Transverse colon (tissue), 4 donors: Measurements from ENCODE around the gene SERP2. TPM values are rescaled to one million over a fixed set of nuclear protein-coding genes. Genes with fewer than 3 reads are reported as not detected.

ENCODE experiments used
- DNase-seq: peaks from one replicate; pipeline ENCODE4 v3.0.0-alpha.2; 2019
- H3K27ac ChIP-seq, 4 donors: fragments of 200-600 bp; sonication (generic); 2 replicates each; pipeline ENCODE4 v1.5.1; 2016 to 2018; ENCODE audit warnings: inconsistent platforms in 4 of 4
- H3K27me3 ChIP-seq: fragments of 200-600 bp; sonication (generic); 2 replicates; pipeline ENCODE4 v1.5.1; 2017; ENCODE audit warnings: inconsistent platforms
- H3K36me3 ChIP-seq, 4 donors: fragments of 200-600 bp; sonication (generic); 2 replicates each; pipeline ENCODE4 v1.5.1; 2017 to 2019; ENCODE audit warnings: inconsistent platforms in 4 of 4
- H3K4me1 ChIP-seq, 4 donors: fragments of 200-600 bp; sonication (generic); 2 replicates each; pipeline ENCODE4 v1.5.1; 2017 to 2020; ENCODE audit warnings: inconsistent platforms in 4 of 4
- H3K4me3 ChIP-seq, 4 donors: fragments of 200-600 bp; sonication (generic); 1 replicate in 1 of 4; 2 replicates in 3 of 4; pipeline versions ENCODE4 v1.5.1 to v1.6.1; 2017 to 2019; ENCODE audit warnings: inconsistent platforms in 4 of 4
- H3K9me3 ChIP-seq, 2 donors: fragments of 200-600 bp; sonication (generic); 2 replicates each; pipeline ENCODE4 v1.5.1; 2017 to 2019; ENCODE audit warnings: inconsistent platforms in 2 of 2
- CTCF ChIP-seq, 5 experiments: fragments of 200-600 bp in 3 of 5; fragments of 450-650 bp in 2 of 5; sonication (generic) in 3 of 5; IDR thresholded peaks; 1 replicate in 2 of 5; 2 replicates in 3 of 5; pipeline ENCODE4 v1.5.1; 2016 to 2017; ENCODE audit warnings: antibody characterized with exemption in 5 of 5, inconsistent platforms in 3 of 5, mild to moderate bottlenecking in 2 of 5, moderate library complexity in 1 of 5
- EP300 ChIP-seq: sonication (generic); formaldehyde crosslinking; IDR thresholded peaks from one replicate; pipeline ENCODE4 v1.6.1; 2017; ENCODE audit warnings: antibody characterized with exemption, low read depth
- POLR2A ChIP-seq: fragments of 450-650 bp; IDR thresholded peaks from one replicate; pipeline ENCODE4 v1.6.1; 2016; ENCODE audit warnings: antibody characterized with exemption, mild to moderate bottlenecking, moderate library complexity
- POLR2AphosphoS5 ChIP-seq, 3 donors: sonication (generic); formaldehyde crosslinking; IDR thresholded peaks; one replicate each; pipeline ENCODE4 v1.6.1; 2016; ENCODE audit warnings: antibody characterized with exemption in 3 of 3
- WGBS, 2 donors: methylation state at CpG; one replicate each; pipeline ENCODE4 v1.1.5; 2018; ENCODE audit warnings: low coverage in 1 of 2; 5-methylcytosine and 5-hydroxymethylcytosine counted together
- in situ Hi-C, 4 donors: fragments of 200-750 bp; cut with MboI; loops; one replicate each; pipeline versions ENCODE4 v1.15.0 to v1.15.1; 2017; ENCODE audit warnings: low sequenced_read_pairs in 3 of 4, low pct_ligation_motif_present in 1 of 4, low pct_unique_long_range_greater_than_20kb in 1 of 4
- intact Hi-C: fragments of 100-400 bp; cut with DNase I; formaldehyde crosslinking; loops from one replicate; pipeline ENCODE4 v1.15.1; 2023; ENCODE audit warnings: low total_unique reads
- total RNA-seq, 4 donors: library from RNA; depleted of rRNA; stranded (reverse); fragments of >200 nt; gene quantifications; one replicate each; pipeline ENCODE4 v1.1.0, GENCODE V29; 2016

SERP2 gene
- total RNA-seq, 4 donors from 2014 or later, result 1.8 to 2.4 TPM; not detected in 2

- DNase-seq, result no peak
- WGBS, 2 donors, result 57 to 69% methylated on average over 4 to 5 of the region's 5 CpGs
- Histone ChIP-seq H3K36me3 (no peaks in the 10 kb centered on the region), H3K9me3 (no peaks in the 10 kb centered on the region), H3K4me1 (peaks cover 6 to 28% (median 20%) of the 10 kb centered on the region in 4 donors), H3K27me3 (no peaks in the 10 kb centered on the region), H3K4me3 (no peak overlapping the region), H3K27ac (peak overlapping the region in 3 of 4 donors; percentile 74 to 79 (median 77))
- intact Hi-C loops, result no loop called here
- in situ Hi-C loops, result no loop called here
- TF ChIP-seq POLR2AphosphoS5 (IDR thresholded peaks at IDR 0.05) (no peak), CTCF (IDR thresholded peaks at IDR 0.05) (no peak), POLR2A (no peak), EP300 (no peak)
These were observed 33.0 kb downstream of the SERP2 start for GRCh38 chr13:44406617-44407016.

- Histone ChIP-seq H3K27me3 (no peaks in the 10 kb centered on the region), H3K4me3 (no peak overlapping the region), H3K9me3 (no peaks in the 10 kb centered on the region), H3K4me1 (peaks cover 2 to 26% (median 19%) of the 10 kb centered on the region in 4 donors), H3K36me3 (no peaks in the 10 kb centered on the region), H3K27ac (no peak overlapping the region)
- intact Hi-C loops (no loop called here), in situ Hi-C loops (no loop called here)
- no peak for DNase-seq
- 80 to 96% methylated on average over 3 of the region's 3 CpGs for WGBS, 2 donors
- TF ChIP-seq CTCF (IDR thresholded peaks at IDR 0.05) (no peak), EP300 (no peak), POLR2A (no peak), POLR2AphosphoS5 (IDR thresholded peaks at IDR 0.05) (no peak)
These were observed 33.8 kb downstream of the SERP2 start for GRCh38 chr13:44407379-44407778.

GRCh38 chr13:44407891-44408290, 34.3 kb downstream of the SERP2 start:
- H3K9me3 ChIP-seq, result no peaks in the 10 kb centered on the region
- H3K27ac ChIP-seq, result no peak overlapping the region
- H3K4me3 ChIP-seq, result no peak overlapping the region
- no peak for DNase-seq
- whole genome bisulfite sequencing, 2 donors, result 95 to 100% methylated on average over 1 to 7 of the region's 7 CpGs
- TF ChIP-seq EP300, result no peak
- no peak for TF ChIP-seq POLR2AphosphoS5 (IDR thresholded peaks at IDR 0.05)
- no peak for TF ChIP-seq CTCF (IDR thresholded peaks at IDR 0.05)
- no peak for TF ChIP-seq POLR2A
- H3K27me3 ChIP-seq, result no peaks in the 10 kb centered on the region
- no peaks in the 10 kb centered on the region for H3K36me3 ChIP-seq
- peaks cover 0 to 21% (median 17%) of the 10 kb centered on the region in 4 donors for H3K4me1 ChIP-seq
- in situ Hi-C loops (no loop called here), intact Hi-C loops (no loop called here)

GRCh38 chr13:44409595-44409994, 36.0 kb downstream of the SERP2 start:
- in situ Hi-C loops, result no loop called here
- Histone ChIP-seq H3K4me1 (peaks cover 0 to 5% (median 4%) of the 10 kb centered on the region in 4 donors), H3K36me3 (no peaks in the 10 kb centered on the region), H3K27me3 (no peaks in the 10 kb centered on the region), H3K9me3 (no peaks in the 10 kb centered on the region), H3K4me3 (no peak overlapping the region), H3K27ac (no peak overlapping the region)
- intact Hi-C loops, result no loop called here
- no peak for TF ChIP-seq POLR2A
- WGBS, 2 donors, result 86% methylated on average over 4 of the region's 4 CpGs; no CpG with 5 or more reads in 1 of the 2 donors
- no peak for DNase-seq

- in situ Hi-C loops (no loop called here), intact Hi-C loops (no loop called here)
- Histone ChIP-seq H3K9me3 (no peaks in the 10 kb centered on the region), H3K27me3 (no peaks in the 10 kb centered on the region), H3K4me1 (peaks cover 0 to 5% (median 4%) of the 10 kb centered on the region in 4 donors), H3K36me3 (no peaks in the 10 kb centered on the region), H3K27ac (no peak overlapping the region), H3K4me3 (no peak overlapping the region)
- TF ChIP-seq POLR2A (no peak), POLR2AphosphoS5 (IDR thresholded peaks at IDR 0.05) (no peak), CTCF (IDR thresholded peaks at IDR 0.05) (no peak), EP300 (no peak)
- 71 to 72% methylated on average over 4 to 6 of the region's 6 CpGs for WGBS, 2 donors
- peak; percentile 40 for DNase-seq
These were observed 36.8 kb downstream of the SERP2 start for GRCh38 chr13:44410328-44410859.
